Measurements from ENCODE around the gene NPBWR2. TPM values are rescaled to one million over a fixed set of nuclear protein-coding genes. Genes with fewer than 3 reads are reported as not detected.

Gene NPBWR2
- polyA plus RNA-seq, 1 of the 3 experiments (the other 2 are of a cell fraction): not detected

GRCh38 chr20:64083804-64084684 is 23.3 kb downstream of the NPBWR2 start, which contains the start of gene LKAAEAR1:
Gene LKAAEAR1, minus strand, starts transcription at chr20:64084398. Its CDS starts 179 bp downstream, at chr20:64084219.
- Histone ChIP-seq H2AFZ (ENCODE audit: low read depth) (no peak within 1 kb of the TSS), H3K4me1 (ENCODE audit: control insufficient read depth in 1 of 2, insufficient read depth in 2 of 2, low read depth in 1 of 2, low read length in 1 of 2) (peaks cover 2 to 26% of the 10 kb centered on the region in 2 experiments; a peak in 2 of 4 replicates), H3F3A (replicated peaks; ENCODE audit: insufficient read depth) (peaks cover 13% of the 10 kb centered on the region), H4K20me1 (ENCODE audit: insufficient read depth) (no peaks in the 10 kb centered on the region), H3K4me2 (peak within 1 kb of the TSS; percentile 85), H3K9ac (no peak within 1 kb of the TSS), H3K9me2 (no peaks in the 10 kb centered on the region), H3K9me3 (no peaks in the 10 kb centered on the region), H3K27me3 (ENCODE audit: insufficient read depth) (no peaks in the 10 kb centered on the region; the same call in 1 of the 2 replicates), H3K79me2 (ENCODE audit: insufficient read depth) (no peaks in the 10 kb centered on the region), H3K36me3 (replicated peaks in 1 of 2; ENCODE audit: control insufficient read depth in 1 of 2, insufficient read depth in 2 of 2, low read length in 1 of 2) (no peaks in the 10 kb centered on the region), H3K4me3 (ENCODE audit: low read depth in 2 of 2, low read length in 1 of 2) (peak within 1 kb of the TSS; percentile 47 to 53), H3K27ac (ENCODE audit: low read depth in 2 of 2, low read length in 1 of 2) (no peak within 1 kb of the TSS)
- ChIA-PET POLR2A (interaction anchor here (1.0 to 1.2 kb wide), 2 partner anchors 36 to 172 kb away, joined by 4 to 6 read pairs; partner anchors contain the start of gene PCMTD2), CTCF (interaction anchor here (0.6 to 12.9 kb wide), 23 partner anchors 8 to 615 kb away, joined by 3 to 252 read pairs (median 4); partner anchors contain the start of genes C20orf204, NPBWR2, PCMTD2 and TCEA2)
- 25% methylated on average over 13 of the region's 86 CpGs for WGBS (ENCODE audit: low lambda C conversion rate)
- TF ChIP-seq FOXM1 (IDR thresholded peaks at IDR 0.05; ENCODE audit: low read depth): no peak
- TF ChIP-seq, protein P1, sequence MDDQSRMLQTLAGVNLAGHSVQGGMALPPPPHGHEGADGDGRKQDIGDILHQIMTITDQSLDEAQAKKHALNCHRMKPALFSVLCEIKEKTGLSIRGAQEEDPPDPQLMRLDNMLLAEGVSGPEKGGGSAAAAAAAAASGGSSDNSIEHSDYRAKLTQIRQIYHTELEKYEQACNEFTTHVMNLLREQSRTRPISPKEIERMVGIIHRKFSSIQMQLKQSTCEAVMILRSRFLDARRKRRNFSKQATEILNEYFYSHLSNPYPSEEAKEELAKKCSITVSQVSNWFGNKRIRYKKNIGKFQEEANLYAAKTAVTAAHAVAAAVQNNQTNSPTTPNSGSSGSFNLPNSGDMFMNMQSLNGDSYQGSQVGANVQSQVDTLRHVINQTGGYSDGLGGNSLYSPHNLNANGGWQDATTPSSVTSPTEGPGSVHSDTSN (IDR thresholded peaks at IDR 0.05): no peak
- no peak for TF ChIP-seq SMC3 (IDR thresholded peaks at IDR 0.05; ENCODE audit: low read depth, low read length)
- TF ChIP-seq, protein P2, sequence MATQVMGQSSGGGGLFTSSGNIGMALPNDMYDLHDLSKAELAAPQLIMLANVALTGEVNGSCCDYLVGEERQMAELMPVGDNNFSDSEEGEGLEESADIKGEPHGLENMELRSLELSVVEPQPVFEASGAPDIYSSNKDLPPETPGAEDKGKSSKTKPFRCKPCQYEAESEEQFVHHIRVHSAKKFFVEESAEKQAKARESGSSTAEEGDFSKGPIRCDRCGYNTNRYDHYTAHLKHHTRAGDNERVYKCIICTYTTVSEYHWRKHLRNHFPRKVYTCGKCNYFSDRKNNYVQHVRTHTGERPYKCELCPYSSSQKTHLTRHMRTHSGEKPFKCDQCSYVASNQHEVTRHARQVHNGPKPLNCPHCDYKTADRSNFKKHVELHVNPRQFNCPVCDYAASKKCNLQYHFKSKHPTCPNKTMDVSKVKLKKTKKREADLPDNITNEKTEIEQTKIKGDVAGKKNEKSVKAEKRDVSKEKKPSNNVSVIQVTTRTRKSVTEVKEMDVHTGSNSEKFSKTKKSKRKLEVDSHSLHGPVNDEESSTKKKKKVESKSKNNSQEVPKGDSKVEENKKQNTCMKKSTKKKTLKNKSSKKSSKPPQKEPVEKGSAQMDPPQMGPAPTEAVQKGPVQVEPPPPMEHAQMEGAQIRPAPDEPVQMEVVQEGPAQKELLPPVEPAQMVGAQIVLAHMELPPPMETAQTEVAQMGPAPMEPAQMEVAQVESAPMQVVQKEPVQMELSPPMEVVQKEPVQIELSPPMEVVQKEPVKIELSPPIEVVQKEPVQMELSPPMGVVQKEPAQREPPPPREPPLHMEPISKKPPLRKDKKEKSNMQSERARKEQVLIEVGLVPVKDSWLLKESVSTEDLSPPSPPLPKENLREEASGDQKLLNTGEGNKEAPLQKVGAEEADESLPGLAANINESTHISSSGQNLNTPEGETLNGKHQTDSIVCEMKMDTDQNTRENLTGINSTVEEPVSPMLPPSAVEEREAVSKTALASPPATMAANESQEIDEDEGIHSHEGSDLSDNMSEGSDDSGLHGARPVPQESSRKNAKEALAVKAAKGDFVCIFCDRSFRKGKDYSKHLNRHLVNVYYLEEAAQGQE (IDR thresholded peaks at IDR 0.05; ENCODE audit: low read depth, low read length): no peak
- TF ChIP-seq RFX5 (IDR thresholded peaks at IDR 0.05; ENCODE audit: low read length): no peak
- TF ChIP-seq ELF1 (IDR thresholded peaks at IDR 0.05): no peak
- no peak for TF ChIP-seq SIN3A (IDR thresholded peaks at IDR 0.05; ENCODE audit: borderline replicate concordance, low read depth, low read length)
- no peak for TF ChIP-seq TAF1 (IDR thresholded peaks at IDR 0.05; ENCODE audit: borderline replicate concordance, low read depth, low read length)
- TF ChIP-seq MEF2A (IDR thresholded peaks at IDR 0.05; ENCODE audit: borderline replicate concordance, low read depth): no peak
- no peak for TF ChIP-seq FOSL2 (IDR thresholded peaks at IDR 0.05; ENCODE audit: borderline replicate concordance, low read depth)
- no peak for TF ChIP-seq NRF1 (IDR thresholded peaks at IDR 0.05; ENCODE audit: low read depth, low read length)
- DNase-seq: peak; percentile 74

Data from SK-N-SH (cell line).